GM12864 (cell line): ENCODE measurements around the gene ELF2.

Experiments used
- DNase-seq: peaks from one replicate; pipeline ENCODE4 v3.0.0-alpha.2; 2011; ENCODE audit warnings: low read depth
- H3K4me3 ChIP-seq: 2 replicates; pipeline ENCODE4 v1.5.1; 2011; ENCODE audit warnings: mild to moderate bottlenecking, low read depth, low read length, control low read depth
- TF ChIP-seq, protein P1 (sequence below): IDR thresholded peaks from 2 replicates; pipeline ENCODE4 v1.5.1; 2011; ENCODE audit warnings: low read depth, mild to moderate bottlenecking, moderate library complexity, low read length, control low read depth, inconsistent platforms; ENCODE audit errors: missing control alignments

The ELF2 gene

DNA sequence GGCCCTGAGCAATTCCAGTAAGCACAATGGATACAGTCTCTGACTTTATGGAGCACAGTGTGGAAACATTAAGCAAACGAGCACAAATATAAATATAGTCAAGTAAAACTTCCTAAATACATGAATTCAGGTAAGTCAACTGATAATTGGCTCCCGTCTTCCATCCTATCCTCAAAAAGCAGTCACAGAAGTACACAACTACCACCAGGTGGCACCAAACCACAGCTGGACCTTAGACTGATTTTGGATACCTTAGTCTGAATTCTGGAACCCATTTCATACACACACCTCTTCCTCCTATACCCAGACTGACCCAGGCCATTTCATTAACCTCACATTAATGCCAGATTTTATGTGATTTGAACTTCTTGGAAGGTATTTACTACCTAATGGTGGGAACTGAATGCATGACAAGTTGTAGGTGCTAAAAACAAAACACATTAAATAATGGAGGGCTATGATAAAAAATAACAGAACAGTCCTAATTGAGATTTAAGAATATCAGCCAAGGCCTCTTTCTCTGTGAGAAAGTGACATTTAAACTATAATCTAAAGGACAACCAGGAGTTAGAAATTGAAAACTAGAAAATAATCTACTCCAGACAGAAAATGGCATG is 77.5 kb downstream of the ELF2 start:
- TF ChIP-seq, protein P1, sequence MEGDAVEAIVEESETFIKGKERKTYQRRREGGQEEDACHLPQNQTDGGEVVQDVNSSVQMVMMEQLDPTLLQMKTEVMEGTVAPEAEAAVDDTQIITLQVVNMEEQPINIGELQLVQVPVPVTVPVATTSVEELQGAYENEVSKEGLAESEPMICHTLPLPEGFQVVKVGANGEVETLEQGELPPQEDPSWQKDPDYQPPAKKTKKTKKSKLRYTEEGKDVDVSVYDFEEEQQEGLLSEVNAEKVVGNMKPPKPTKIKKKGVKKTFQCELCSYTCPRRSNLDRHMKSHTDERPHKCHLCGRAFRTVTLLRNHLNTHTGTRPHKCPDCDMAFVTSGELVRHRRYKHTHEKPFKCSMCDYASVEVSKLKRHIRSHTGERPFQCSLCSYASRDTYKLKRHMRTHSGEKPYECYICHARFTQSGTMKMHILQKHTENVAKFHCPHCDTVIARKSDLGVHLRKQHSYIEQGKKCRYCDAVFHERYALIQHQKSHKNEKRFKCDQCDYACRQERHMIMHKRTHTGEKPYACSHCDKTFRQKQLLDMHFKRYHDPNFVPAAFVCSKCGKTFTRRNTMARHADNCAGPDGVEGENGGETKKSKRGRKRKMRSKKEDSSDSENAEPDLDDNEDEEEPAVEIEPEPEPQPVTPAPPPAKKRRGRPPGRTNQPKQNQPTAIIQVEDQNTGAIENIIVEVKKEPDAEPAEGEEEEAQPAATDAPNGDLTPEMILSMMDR = peak; percentile 77
- DNase-seq = peak; percentile 73
- no peak overlapping the region for H3K4me3 ChIP-seq

GRCh38 chr4:139092271-139092670 is 84.7 kb downstream of the ELF2 start:
- TF ChIP-seq, protein P1 = no peak
- no peak overlapping the region for H3K4me3 ChIP-seq
- no peak for DNase-seq

DNA sequence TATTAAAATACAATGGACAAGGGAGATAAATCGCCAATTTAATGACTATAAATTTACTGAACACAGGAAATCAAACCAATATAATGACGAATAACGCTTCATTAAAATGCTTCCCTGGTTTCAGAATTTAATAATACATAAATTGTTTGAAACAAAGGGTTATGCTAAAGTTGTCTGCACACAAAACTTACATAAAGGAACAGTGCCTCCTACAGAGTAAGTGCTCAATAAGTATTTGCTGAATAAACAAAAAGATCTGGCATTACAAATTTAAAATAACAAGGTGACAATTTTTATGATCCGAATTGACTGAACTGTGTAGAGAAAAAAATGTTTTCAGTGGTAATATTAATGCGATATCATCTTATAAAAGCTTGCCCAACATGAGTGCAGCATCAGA is 91.9 kb downstream of the ELF2 start:
- TF ChIP-seq, protein P1 = no peak
- no peak for DNase-seq
- H3K4me3 ChIP-seq = no peak overlapping the region; the same call in 1 of the 2 replicates

GRCh38 chr4:139084804-139085093 is 92.3 kb downstream of the ELF2 start:
- TF ChIP-seq, protein P1 = no peak
- no peak for DNase-seq
- peak overlapping the region; percentile 99 for H3K4me3 ChIP-seq

- H3K4me3 ChIP-seq = peak overlapping the region; percentile 99
- DNase-seq = peak; percentile 83
- TF ChIP-seq, protein P1 = peak; percentile 20
Observed at GRCh38 chr4:139083956-139084803, 92.8 kb downstream of the ELF2 start.

GRCh38 chr4:139083607-139083955 is 93.4 kb downstream of the ELF2 start:
- TF ChIP-seq, protein P1 = no peak
- no peak for DNase-seq
- peak overlapping the region; percentile 99 for H3K4me3 ChIP-seq
